ENCODE data around the gene HLA-DQA2.
"Not testable (repeated sequence)": the region's sequence is repeated elsewhere in the genome, so short reads cannot be mapped to it uniquely, and the experiment has no call there.

HLA-DQA2 gene

GRCh38 chr6:32759669-32760068 is 18.5 kb downstream of the HLA-DQA2 start:
- Mint-ChIP-seq H3K36me3 (ENCODE audit: low read depth) (no peaks in the 10 kb centered on the region), H3K4me1 (peaks cover 2% of the 10 kb centered on the region)

DNA sequence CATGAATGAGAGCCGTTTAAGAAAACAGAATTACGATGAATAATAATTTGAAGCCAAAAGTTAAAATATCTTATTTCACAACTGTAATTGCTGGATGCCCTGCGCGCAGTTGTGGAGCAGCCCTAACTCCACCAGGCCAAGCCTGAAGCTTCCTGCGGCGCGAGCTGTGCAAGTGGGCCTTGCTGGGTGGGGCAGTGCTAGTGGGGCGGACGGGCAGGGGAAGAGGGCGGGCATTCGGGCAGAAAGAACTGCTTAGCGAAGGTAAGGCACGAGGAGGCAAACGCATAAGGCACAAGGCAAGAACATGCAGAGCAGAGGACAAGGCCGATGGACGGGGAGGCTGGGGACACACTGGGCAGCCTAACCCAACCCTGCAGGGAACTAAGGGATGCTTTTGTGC is 19.9 kb downstream of the HLA-DQA2 start:
- H3K36me3 Mint-ChIP-seq (ENCODE audit: low read depth) = no peaks in the 10 kb centered on the region

More at GRCh38 chr6:32759669-32760068, 18.5 kb downstream of the HLA-DQA2 start:
- no peak for ATAC-seq
- no peak for DNase-seq
- Mint-ChIP-seq H3K27ac (no peak overlapping the region), H3K9me3 (no peaks in the 10 kb centered on the region), H3K27me3 (peaks cover 14% of the 10 kb centered on the region), H3K4me3 (no peak overlapping the region)

DNA sequence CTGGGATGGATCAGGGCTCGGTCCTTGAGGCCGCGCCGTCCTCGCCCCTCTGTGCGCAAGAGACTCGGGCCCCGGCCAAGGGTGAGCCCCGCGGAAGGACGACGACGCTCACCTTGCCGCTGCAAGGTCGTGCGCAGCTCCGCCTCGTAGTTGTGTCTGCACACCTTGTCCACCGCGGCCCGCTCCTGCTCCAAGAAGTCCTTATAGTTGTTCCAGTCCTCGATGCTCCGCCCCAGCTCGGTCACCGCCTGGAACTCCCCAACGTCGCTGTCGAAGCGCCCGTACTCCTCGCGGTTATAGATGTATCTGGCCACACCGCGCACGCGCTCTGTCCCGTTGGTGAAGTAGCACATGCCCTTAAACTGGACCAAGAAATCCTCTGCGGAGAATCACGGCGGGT is 20.4 kb downstream of the HLA-DQA2 start:
- H3K4me3 Mint-ChIP-seq = no peak overlapping the region
- ATAC-seq (no peak), DNase-seq (no peak)
- H3K36me3 Mint-ChIP-seq (ENCODE audit: low read depth) = no peaks in the 10 kb centered on the region
- no peaks in the 10 kb centered on the region for H3K9me3 Mint-ChIP-seq
- H3K27ac Mint-ChIP-seq = no peak overlapping the region
- peaks cover 11% of the 10 kb centered on the region for H3K27me3 Mint-ChIP-seq
- H3K4me1 Mint-ChIP-seq = peaks cover 2% of the 10 kb centered on the region

More for the DNA sequence above, 19.9 kb downstream of the HLA-DQA2 start:
- H3K9me3 Mint-ChIP-seq = no peaks in the 10 kb centered on the region
- peaks cover 2% of the 10 kb centered on the region for H3K4me1 Mint-ChIP-seq
- DNase-seq (no peak), ATAC-seq (no peak)
- H3K27ac Mint-ChIP-seq = no peak overlapping the region
- H3K27me3 Mint-ChIP-seq = peaks cover 11% of the 10 kb centered on the region
- peak overlapping the region; percentile 51 for H3K4me3 Mint-ChIP-seq

DNA sequence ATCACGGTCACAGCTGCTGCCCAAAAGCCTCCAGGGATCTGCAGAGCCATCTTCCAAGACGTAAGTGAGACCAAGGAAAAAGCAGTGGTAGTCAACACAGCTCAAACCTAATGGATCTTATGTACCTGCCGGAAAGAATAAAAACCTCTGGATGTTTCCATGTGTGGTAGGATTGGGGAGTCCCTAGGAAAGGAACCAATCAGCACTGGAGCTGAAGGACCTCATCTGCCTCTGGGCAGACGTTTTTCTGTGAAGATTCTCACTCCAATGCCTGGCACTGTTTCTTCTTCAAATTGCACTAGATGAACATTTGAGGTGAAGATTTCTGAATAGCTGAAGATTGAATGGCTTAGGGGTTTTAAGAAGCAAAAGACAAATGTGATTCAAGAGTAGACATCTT is 22.2 kb downstream of the HLA-DQA2 start, which contains the start of gene HLA-DQB2:
Gene HLA-DQB2, minus strand, starts transcription at position 112 of the 400 bp plus-strand sequence. Its CDS starts 62 bp downstream, at position 50.
- no peaks in the 10 kb centered on the region for H3K9me3 Mint-ChIP-seq
- no peak within 1 kb of the TSS for H3K27ac Mint-ChIP-seq
- H3K4me3 Mint-ChIP-seq = no peak within 1 kb of the TSS
- peaks cover 25% of the 10 kb centered on the region for H3K27me3 Mint-ChIP-seq
- H3K4me1 Mint-ChIP-seq = peaks cover 2% of the 10 kb centered on the region
- no peak for ATAC-seq
- H3K36me3 Mint-ChIP-seq (ENCODE audit: low read depth) = no peaks in the 10 kb centered on the region
- no peak for DNase-seq

GRCh38 chr6:32764048-32764447 is 22.9 kb downstream of the HLA-DQA2 start:
- Mint-ChIP-seq H3K27ac (no peak overlapping the region), H3K4me3 (no peak overlapping the region), H3K27me3 (peaks cover 28% of the 10 kb centered on the region), H3K36me3 (ENCODE audit: low read depth) (no peaks in the 10 kb centered on the region), H3K4me1 (peaks cover 2% of the 10 kb centered on the region), H3K9me3 (no peaks in the 10 kb centered on the region)
- no peak for DNase-seq
- ATAC-seq = no peak

DNA sequence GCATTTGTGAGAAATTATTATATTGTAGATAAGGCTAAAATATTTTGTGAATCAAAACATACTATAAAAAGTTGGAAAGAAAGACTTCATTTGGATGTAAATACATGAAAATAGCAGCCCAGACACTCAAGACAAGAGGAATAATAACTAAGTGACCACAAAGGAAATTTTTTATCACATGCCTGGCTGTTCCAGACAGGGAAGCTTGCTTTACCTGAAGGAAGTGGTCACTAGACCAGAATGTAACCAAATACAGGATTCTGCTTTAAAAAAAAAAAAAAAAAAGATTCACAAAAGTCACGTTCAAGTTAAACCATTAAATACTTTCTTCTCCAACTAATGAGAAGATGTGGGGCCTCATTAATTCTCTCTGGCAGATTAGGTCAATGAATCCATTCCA is 31.5 kb downstream of the HLA-DQA2 start:
- DNase-seq = no peak
- Mint-ChIP-seq H3K4me1 (peaks cover 4% of the 10 kb centered on the region), H3K36me3 (ENCODE audit: low read depth) (no peaks in the 10 kb centered on the region), H3K27ac (no peak overlapping the region), H3K4me3 (no peak overlapping the region), H3K9me3 (no peaks in the 10 kb centered on the region), H3K27me3 (peaks cover 31% of the 10 kb centered on the region)
- ATAC-seq = no peak

- H3K27me3 Mint-ChIP-seq = peaks cover 20% of the 10 kb centered on the region
- no peak for ATAC-seq
Measured at GRCh38 chr6:32774426-32774825, 33.2 kb downstream of the HLA-DQA2 start.

DNA sequence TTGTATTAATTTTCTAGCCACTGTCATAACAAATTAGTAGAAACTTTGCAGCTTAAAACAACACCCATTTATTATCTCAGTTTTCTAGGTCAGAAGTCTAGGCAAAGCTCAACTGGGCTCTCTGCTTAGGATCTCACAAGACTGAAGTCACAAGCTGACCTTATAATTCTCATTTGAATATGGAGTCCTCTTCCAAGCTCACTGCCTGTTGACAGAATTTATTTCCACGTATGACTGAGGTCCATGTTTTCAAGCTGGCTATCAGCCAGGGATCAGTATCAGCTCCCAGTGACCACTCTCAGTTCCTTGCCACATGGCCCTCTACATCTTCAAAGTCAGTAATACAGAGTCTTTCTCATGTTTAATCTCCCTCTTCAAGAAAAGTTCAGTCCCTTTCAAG is 33.9 kb downstream of the HLA-DQA2 start:
- Mint-ChIP-seq H3K9me3 (no peaks in the 10 kb centered on the region), H3K4me3 (no peak overlapping the region), H3K27me3 (peaks cover 14% of the 10 kb centered on the region), H3K36me3 (ENCODE audit: low read depth) (no peaks in the 10 kb centered on the region), H3K4me1 (peaks cover 4% of the 10 kb centered on the region), H3K27ac (no peak overlapping the region)
- no peak for DNase-seq
- ATAC-seq = no peak

More at GRCh38 chr6:32774426-32774825, 33.2 kb downstream of the HLA-DQA2 start:
- Mint-ChIP-seq H3K4me1 (peaks cover 4% of the 10 kb centered on the region), H3K36me3 (ENCODE audit: low read depth) (no peaks in the 10 kb centered on the region), H3K9me3 (no peaks in the 10 kb centered on the region), H3K27ac (no peak overlapping the region), H3K4me3 (no peak overlapping the region)
- DNase-seq = no peak

DNA sequence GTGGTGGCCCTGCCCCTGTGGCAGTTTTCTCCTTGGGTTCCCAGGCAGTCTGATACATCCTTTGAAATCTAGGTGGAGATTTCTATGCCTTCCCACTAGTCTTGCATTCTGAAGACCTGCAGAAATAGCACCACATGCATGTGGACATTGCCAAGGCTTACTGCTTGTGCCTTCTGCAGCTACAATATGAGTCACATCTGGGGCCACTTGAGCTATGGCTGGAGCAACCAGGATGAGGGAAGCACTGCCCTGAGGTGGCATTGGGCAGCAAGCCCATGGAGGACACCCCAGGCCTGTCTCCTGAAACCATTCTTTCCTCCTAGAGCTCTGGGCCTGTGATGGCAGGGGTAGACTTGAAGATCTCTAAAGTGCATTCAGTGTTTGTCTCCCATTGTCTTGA is 37.8 kb downstream of the HLA-DQA2 start:
- ATAC-seq = no peak
- Mint-ChIP-seq H3K27me3 (peaks cover 5% of the 10 kb centered on the region), H3K27ac (no peak overlapping the region), H3K36me3 (ENCODE audit: low read depth) (no peaks in the 10 kb centered on the region), H3K4me3 (no peak overlapping the region), H3K9me3 (no peaks in the 10 kb centered on the region), H3K4me1 (no peaks in the 10 kb centered on the region)
- DNase-seq = no peak

- not testable (repeated sequence) for H3K4me1 Mint-ChIP-seq; ATAC-seq; H3K9me3 Mint-ChIP-seq; DNase-seq; H3K27ac Mint-ChIP-seq; H3K36me3 Mint-ChIP-seq (ENCODE audit: low read depth); H3K4me3 Mint-ChIP-seq
- peaks cover 19% of the 10 kb centered on the region for H3K27me3 Mint-ChIP-seq
Measured at GRCh38 chr6:32782923-32783322, 41.7 kb downstream of the HLA-DQA2 start.

GRCh38 chr6:32785781-32786533 is 44.8 kb downstream of the HLA-DQA2 start:
- DNase-seq = peak; percentile 20
- ATAC-seq = peak; percentile 68
- Mint-ChIP-seq H3K36me3 (ENCODE audit: low read depth) (no peaks in the 10 kb centered on the region), H3K9me3 (no peaks in the 10 kb centered on the region), H3K4me1 (no peaks in the 10 kb centered on the region), H3K4me3 (no peak overlapping the region), H3K27ac (no peak overlapping the region), H3K27me3 (peaks cover 26% of the 10 kb centered on the region)

DNA sequence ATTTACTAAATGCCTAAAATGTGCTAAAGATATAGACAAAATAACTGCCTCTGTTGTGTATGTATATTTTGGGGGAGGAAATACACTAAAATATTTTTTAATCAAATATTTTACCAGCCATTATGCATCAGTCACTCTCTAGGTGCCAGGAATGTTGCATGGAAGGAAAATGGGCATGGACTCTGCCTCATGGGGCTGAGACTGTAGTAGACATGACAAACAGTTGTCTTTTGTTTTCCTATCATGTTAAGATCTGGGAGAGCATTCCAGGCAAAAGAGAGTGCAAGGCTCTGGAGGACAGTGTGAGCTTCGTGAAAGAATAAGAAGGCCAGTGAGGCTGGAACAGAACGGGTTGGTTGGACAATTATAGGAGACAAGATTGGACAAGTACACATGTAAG is 49.1 kb downstream of the HLA-DQA2 start:
- no peak for ATAC-seq
- no peaks in the 10 kb centered on the region for H3K9me3 Mint-ChIP-seq
- H3K27ac Mint-ChIP-seq = no peak overlapping the region
- no peak for DNase-seq
- peaks cover 41% of the 10 kb centered on the region for H3K27me3 Mint-ChIP-seq
- no peak overlapping the region for H3K4me3 Mint-ChIP-seq
- peaks cover 15% of the 10 kb centered on the region for H3K4me1 Mint-ChIP-seq
- H3K36me3 Mint-ChIP-seq (ENCODE audit: low read depth) = no peaks in the 10 kb centered on the region

GRCh38 chr6:32792901-32793435 is 51.8 kb downstream of the HLA-DQA2 start:
- Mint-ChIP-seq H3K27me3 (peaks cover 34% of the 10 kb centered on the region), H3K4me1 (peaks cover 27% of the 10 kb centered on the region), H3K4me3 (no peak overlapping the region), H3K9me3 (no peaks in the 10 kb centered on the region), H3K36me3 (ENCODE audit: low read depth) (no peaks in the 10 kb centered on the region), H3K27ac (no peak overlapping the region)
- DNase-seq (no peak), ATAC-seq (no peak)

DNA sequence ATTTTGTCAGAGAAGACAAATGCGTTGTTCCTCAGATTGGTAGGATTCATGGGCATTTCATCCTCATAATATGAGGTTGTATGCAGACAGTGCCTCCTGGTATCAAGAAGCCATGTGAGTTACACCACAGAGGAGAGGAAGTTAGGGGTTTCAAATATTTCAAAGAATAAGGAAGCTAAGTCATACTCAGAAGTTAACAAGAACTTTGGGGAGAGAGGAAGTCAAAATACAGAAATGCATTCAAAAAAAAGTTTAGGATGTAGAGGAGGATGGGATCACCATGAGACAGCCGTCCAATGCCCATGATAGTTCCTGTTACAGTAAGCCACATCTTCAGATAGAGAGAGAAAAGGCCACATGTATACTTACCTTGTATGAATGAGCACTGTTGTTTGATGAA is 53.3 kb downstream of the HLA-DQA2 start:
- H3K27me3 Mint-ChIP-seq = peaks cover 29% of the 10 kb centered on the region
- ATAC-seq = no peak

More for the DNA sequence above, 53.3 kb downstream of the HLA-DQA2 start:
- Mint-ChIP-seq H3K9me3 (peaks cover 5% of the 10 kb centered on the region), H3K27ac (no peak overlapping the region), H3K4me3 (no peak overlapping the region), H3K36me3 (ENCODE audit: low read depth) (no peaks in the 10 kb centered on the region), H3K4me1 (peaks cover 27% of the 10 kb centered on the region)
- DNase-seq = no peak
